Heart right ventricle (tissue), 16 donors: ENCODE data around the gene CXorf49. TPM values are rescaled to one million over a fixed set of nuclear protein-coding genes. Genes with fewer than 3 reads are reported as not detected.

Experiments
- ATAC-seq, 8 donors: fragments of 200-7000 bp; cut with Tn5 transposase; one replicate each; pipeline ENCODE4 v1.9.1; 2020; ENCODE audit warnings: mild to moderate bottlenecking in 8 of 8, moderate library complexity in 8 of 8, moderate number of reproducible peaks in 1 of 8
- DNase-seq, 2 donors: peaks; one replicate each; pipeline ENCODE4 v3.0.0-alpha.2; 2020
- H3K27ac ChIP-seq, 10 donors: fragments of 200-600 bp; sonication (generic) in 2 of 10; one replicate each; pipeline versions ENCODE4 v1.5.0 to v1.8.0; 2020 to 2022; ENCODE audit warnings: mild to moderate bottlenecking in 3 of 10
- H3K27me3 ChIP-seq, 7 donors: fragments of 200-600 bp; one replicate each; pipeline ENCODE4 v1.8.0; 2021 to 2022; ENCODE audit warnings: mild to moderate bottlenecking in 2 of 7
- H3K36me3 ChIP-seq, 9 donors: fragments of 200-600 bp; sonication (generic) in 1 of 9; one replicate each; pipeline versions ENCODE4 v1.5.0 to v1.8.0; 2020 to 2022; ENCODE audit warnings: mild to moderate bottlenecking in 2 of 9
- H3K4me1 ChIP-seq, 9 donors: fragments of 200-600 bp; sonication (generic) in 1 of 9; one replicate each; pipeline versions ENCODE4 v1.5.0 to v1.8.0; 2020 to 2022; ENCODE audit warnings: mild to moderate bottlenecking in 4 of 9
- H3K4me3 ChIP-seq, 10 donors: fragments of 200-600 bp; sonication (generic) in 2 of 10; one replicate each; pipeline versions ENCODE4 v1.5.0 to v1.8.0; 2020 to 2022; ENCODE audit warnings: mild to moderate bottlenecking in 7 of 10, moderate library complexity in 2 of 10
- H3K9me3 ChIP-seq, 11 donors: fragments of 200-600 bp in 10 of 11; sonication (generic) in 2 of 11; one replicate each; pipeline versions ENCODE4 v1.5.0 to v1.8.0; 2013 to 2022; ENCODE audit warnings: mild to moderate bottlenecking in 2 of 11, control low read depth in 1 of 11, moderate library complexity in 1 of 11
- WGBS, 2 donors: extraction: QIAGEN DNeasy Blood & Tissue Kit; methylation state at CpG; one replicate each; pipeline ENCODE4 v1.1.7; 2013; ENCODE audit warnings: inconsistent platforms in 1 of 2; 5-methylcytosine and 5-hydroxymethylcytosine counted together
- intact Hi-C, 10 donors: fragments of 100-400 bp; cut with DNase I; formaldehyde crosslinking; loops; one replicate each; pipeline versions ENCODE4 v1.11.1 to v1.14.2; 2022
- polyA plus RNA-seq, 2 donors: library from polyadenylated mRNA; stranded (reverse); fragments of 200-250 nt; gene quantifications; one replicate each; pipeline ENCODE4 v1.2.3, GENCODE V29; 2013
- total RNA-seq, 10 donors: library from RNA; stranded (reverse); fragmentation: NEBNext Ultra II Directional in 3 of 10; extraction: Animal tissue kit (Norgen Biotek cat#: 25700) in 3 of 10; gene quantifications; one replicate each; pipeline versions ENCODE4 v1.2.1 to v1.2.4, GENCODE V29; 2021 to 2023
- TF ChIP-seq, protein P1 (sequence below), 9 donors: fragments of 200-600 bp; sonication (generic) in 2 of 9; IDR thresholded peaks; one replicate each; pipeline versions ENCODE4 v1.5.0 to v1.8.0; 2021 to 2022; ENCODE audit warnings: antibody characterized with exemption in 9 of 9, mild to moderate bottlenecking in 5 of 9, moderate library complexity in 1 of 9
- donor health status: Arrhythmogenic right ventricular cardiomyopathy.
- donor health status: ischemic (EF 13 %, LVEDD 7.1; RV severe dilation, severe dysfunction).
- donor health status: healthy with polysubstance abuse.
- donor health status: DM: no; HTN: yes; CAD: no.
- donor health status: DM: no; HTN: no; CAD: no.
- donor health status: ischemic (EF 25% LVEDD 6.9; RV normal size, moderate dysfunction).
- donor health status: ischemic (EF 25% LVEDD 5.7; RV mildly dilated, moderate dysfunction).
- donor health status: healthy.
- donor health status: DM: yes; HTN: yes; CAD: no.
- donor health status: Ischemic cardiomyopathy.
- donor health status: ischemic (EF 35%, LVEDD 5.7; RV mildly dilated, moderate dysfunction).
- donor health status: nonischemic (EF 11% LVEDD 7.7; RV severe dilation, severe dysfunction).
- donor health status: DM: yes; HTN: yes; CAD: no.
- donor health status: PGD.
- donor health status: ischemic (EF 29% LVEDD 5.4; RV normal size, mild dysfunction).
- donor health status: nonischemic (EF 23%, LVEDD 6.1; RV moderate dilation, normal function).

The CXorf49 gene
- total and polyA plus RNA-seq, 12 donors, result not detected

DNA sequence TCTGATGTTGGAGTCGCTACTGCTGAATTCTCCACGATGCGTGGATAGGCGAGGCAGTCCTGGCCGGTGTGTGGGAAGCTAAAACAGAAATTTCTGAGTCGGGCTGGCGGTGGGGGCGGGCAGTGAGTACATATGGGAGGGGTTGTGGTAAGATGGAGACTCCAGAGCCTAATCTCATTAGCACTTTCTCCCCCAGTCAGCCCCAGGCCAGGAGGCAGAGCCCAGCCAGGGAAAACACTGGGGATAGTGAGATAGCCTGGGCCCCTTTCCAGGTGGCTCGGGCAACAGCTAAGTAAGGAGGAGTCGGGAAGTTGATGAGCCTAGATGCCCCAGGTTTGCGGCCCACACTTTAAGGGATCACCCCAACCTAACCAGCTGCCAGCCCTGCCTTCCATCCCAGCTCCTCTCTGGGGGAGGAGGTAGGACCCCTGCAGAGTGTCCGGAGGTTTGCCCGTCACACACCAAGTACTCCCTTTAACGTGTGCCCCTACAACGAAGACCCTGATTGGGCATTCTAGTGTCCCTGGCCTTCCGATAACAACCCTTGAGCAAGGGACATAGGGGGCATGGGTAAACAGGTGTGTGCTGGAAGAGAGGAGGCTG, 53.1 kb downstream of the CXorf49 start:
- ATAC-seq (peak in 1 of 8 donors; percentile 27), DNase-seq (no peak)
- Histone ChIP-seq H3K4me3 (no peak overlapping the region), H3K27ac (no peak overlapping the region), H3K9me3 (no peaks in the 10 kb centered on the region), H3K36me3 (no peaks in the 10 kb centered on the region), H3K27me3 (no peaks in the 10 kb centered on the region), H3K4me1 (no peaks in the 10 kb centered on the region)
- intact Hi-C loops, result no loop called here
- 68 to 75% methylated on average over 16 of the region's 16 CpGs for WGBS, 2 donors
- TF ChIP-seq, protein P1, sequence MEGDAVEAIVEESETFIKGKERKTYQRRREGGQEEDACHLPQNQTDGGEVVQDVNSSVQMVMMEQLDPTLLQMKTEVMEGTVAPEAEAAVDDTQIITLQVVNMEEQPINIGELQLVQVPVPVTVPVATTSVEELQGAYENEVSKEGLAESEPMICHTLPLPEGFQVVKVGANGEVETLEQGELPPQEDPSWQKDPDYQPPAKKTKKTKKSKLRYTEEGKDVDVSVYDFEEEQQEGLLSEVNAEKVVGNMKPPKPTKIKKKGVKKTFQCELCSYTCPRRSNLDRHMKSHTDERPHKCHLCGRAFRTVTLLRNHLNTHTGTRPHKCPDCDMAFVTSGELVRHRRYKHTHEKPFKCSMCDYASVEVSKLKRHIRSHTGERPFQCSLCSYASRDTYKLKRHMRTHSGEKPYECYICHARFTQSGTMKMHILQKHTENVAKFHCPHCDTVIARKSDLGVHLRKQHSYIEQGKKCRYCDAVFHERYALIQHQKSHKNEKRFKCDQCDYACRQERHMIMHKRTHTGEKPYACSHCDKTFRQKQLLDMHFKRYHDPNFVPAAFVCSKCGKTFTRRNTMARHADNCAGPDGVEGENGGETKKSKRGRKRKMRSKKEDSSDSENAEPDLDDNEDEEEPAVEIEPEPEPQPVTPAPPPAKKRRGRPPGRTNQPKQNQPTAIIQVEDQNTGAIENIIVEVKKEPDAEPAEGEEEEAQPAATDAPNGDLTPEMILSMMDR (IDR thresholded peaks at IDR 0.05), result no peak

Other genes with a start within 250 kb of the CXorf49 start
- 10 to 100 TPM; 58.8 to 92.1 (median 80.3) TPM for gene OGT, start 185.2 kb downstream of the CXorf49 start, total RNA-seq
- gene OGT, start 185.2 kb downstream of the CXorf49 start, polyA plus RNA-seq, result 10 to 100 TPM; 16.1 to 73.7 TPM
- 1 to 10 TPM in 7 of 10 donors, under 1 TPM in 3; 0.53 to 2.7 (median 1.2) TPM for gene GCNA, start 139.8 kb downstream of the CXorf49 start, total RNA-seq
- 1 to 10 TPM; 1.5 to 1.7 TPM for gene GCNA, start 139.8 kb downstream of the CXorf49 start, polyA plus RNA-seq
- gene CXCR3, start 99.8 kb downstream of the CXorf49 start, total RNA-seq, result 1 to 10 TPM in 1 of 10 donors, under 1 TPM in 3, not detected in 6; 0.17 to 2.7 (median 0.38) TPM
- gene CXCR3, start 99.8 kb downstream of the CXorf49 start, polyA plus RNA-seq, result under 1 TPM; 0.10 to 0.15 TPM
- gene CXorf49B, start 45.1 kb upstream of the CXorf49 start, total RNA-seq, result not detected
- gene CXorf49B, start 45.1 kb upstream of the CXorf49 start, polyA plus RNA-seq, result not detected
- gene NHSL2, start 192.6 kb upstream of the CXorf49 start, total RNA-seq, result 1 to 10 TPM; 3.4 to 8.4 (median 6.3) TPM
- gene NHSL2, start 192.6 kb upstream of the CXorf49 start, polyA plus RNA-seq, result 1 to 10 TPM in 1 of 2 donors, under 1 TPM in 1; 0.86 to 2.3 TPM